KOPT-K1 (cell line): ENCODE results near the gene AGR2.

Experiments
- H3K27ac ChIP-seq: fragments of 200-600 bp; sonication (generic); 2 replicates; pipeline ENCODE4 v1.5.1; 2016; ENCODE audit warnings: antibody characterized with exemption, mild to moderate bottlenecking, low read depth, low read length; ENCODE audit not compliant: poor library complexity, severe bottlenecking
- H3K36me3 ChIP-seq: fragments of 200-600 bp; sonication (generic); 2 replicates; pipeline ENCODE4 v1.5.1; 2017; ENCODE audit warnings: antibody characterized with exemption, mild to moderate bottlenecking, low read length, moderate library complexity; ENCODE audit not compliant: insufficient read depth
- H3K9me3 ChIP-seq: fragments of 200-600 bp; sonication (generic); 2 replicates; pipeline ENCODE4 v1.5.1; 2017; ENCODE audit warnings: antibody characterized with exemption, low read length, mild to moderate bottlenecking; ENCODE audit not compliant: insufficient read depth, poor library complexity, severe bottlenecking

The AGR2 gene

DNA sequence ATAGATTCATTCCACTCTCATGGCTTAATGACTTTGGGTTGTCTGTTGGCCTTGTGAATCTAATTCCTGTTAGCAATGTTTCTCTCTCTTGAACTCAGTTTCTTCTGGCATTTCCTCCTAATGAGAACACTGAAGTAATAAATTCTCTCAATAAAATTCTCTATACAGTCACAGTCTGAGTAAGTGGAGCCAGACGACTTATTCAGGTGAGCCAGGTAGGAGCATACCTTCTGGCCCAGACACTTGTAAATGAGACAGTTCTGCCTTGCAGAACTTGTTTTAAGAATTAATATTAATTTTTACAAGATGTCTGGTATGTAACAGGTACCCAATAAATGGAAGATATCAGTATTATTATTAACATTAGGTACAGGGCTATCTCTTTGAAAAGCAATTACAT is 28.6 kb upstream of the AGR2 start:
- Histone ChIP-seq H3K36me3 (no peaks in the 10 kb centered on the region), H3K27ac (no peak overlapping the region), H3K9me3 (peaks cover 5% of the 10 kb centered on the region)

DNA sequence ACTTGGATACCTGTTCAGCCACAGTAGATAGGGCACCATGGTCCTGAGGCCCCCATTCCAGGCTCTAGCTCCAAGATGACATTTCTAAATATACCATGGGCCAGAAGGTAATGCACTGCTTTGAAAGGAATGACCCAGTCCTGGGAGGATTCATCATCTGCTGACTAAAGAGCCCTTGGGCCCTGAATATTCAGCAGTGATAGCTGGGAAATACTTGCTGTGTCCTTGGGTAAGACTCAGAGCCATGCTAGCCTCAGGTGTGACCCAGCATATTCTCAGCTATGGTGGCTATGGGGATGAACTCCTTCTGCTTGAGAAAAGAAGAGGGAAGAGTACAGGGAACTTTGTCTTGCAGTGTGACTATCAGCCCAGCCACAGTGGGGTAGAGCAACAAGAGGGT is 21.3 kb upstream of the AGR2 start:
- Histone ChIP-seq H3K36me3 (no peaks in the 10 kb centered on the region), H3K9me3 (no peaks in the 10 kb centered on the region), H3K27ac (no peak overlapping the region)

DNA sequence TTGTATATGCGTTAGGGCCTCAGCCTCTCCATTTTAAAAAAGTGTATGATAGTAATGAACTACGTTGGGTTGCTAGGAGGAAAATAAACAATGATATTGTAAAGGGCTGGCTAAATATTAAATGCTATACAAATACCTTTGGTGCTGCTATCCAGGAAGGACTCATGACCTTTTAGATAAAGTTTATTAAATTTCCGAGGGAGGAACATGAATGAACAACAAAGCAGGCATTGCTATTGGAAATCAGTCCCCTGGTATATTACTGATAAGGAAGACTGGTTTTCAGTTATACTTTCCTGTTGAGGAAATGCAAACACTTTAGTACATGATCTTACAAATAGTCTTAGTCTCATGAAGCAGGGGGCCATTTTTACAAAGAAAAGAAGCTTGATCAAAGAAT is 17.2 kb upstream of the AGR2 start:
- Histone ChIP-seq H3K36me3 (no peaks in the 10 kb centered on the region), H3K9me3 (no peaks in the 10 kb centered on the region), H3K27ac (no peak overlapping the region)

DNA sequence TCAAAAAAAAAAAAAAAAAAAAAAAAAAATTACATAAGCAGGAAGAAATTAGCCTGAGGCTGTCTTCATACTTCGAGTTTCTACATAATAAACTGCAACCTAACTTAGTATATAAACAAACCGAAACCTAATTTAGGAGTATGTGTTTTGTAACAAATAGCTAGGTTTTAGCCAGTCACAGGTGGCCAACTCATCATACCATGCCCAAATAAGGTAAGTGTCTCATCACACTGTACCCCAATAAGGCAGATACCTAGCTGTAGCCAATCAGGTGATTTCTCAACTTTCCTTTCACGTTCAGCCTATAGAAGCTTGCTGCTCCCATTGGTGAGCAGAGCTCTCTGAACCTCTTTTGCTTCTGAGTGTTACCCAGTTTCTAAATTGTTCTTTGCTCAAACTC is 13.9 kb upstream of the AGR2 start:
- H3K36me3 ChIP-seq, result no peaks in the 10 kb centered on the region
- H3K27ac ChIP-seq, result no peak overlapping the region

DNA sequence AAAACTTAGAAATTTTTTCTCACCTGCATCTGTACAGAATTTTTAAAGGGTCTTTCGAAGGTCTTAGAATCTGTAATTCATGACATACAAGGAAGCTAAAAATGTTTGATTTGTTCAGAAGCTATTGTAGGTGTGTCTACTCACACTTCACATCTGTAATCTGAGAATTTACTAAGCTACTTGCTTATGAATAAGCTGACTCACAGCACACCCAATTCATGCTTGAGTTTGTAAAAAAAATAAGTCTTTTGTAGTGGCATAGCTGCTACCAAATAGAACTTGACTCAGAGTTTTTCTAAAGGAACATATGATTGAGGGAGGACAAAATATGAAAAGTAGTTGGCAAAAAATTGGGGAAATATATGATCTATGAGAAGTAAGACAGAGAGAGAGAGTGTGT is 12.7 kb upstream of the AGR2 start:
- H3K9me3 ChIP-seq, result no peaks in the 10 kb centered on the region
- no peak overlapping the region for H3K27ac ChIP-seq
- no peaks in the 10 kb centered on the region for H3K36me3 ChIP-seq

More for the DNA sequence above, 13.9 kb upstream of the AGR2 start:
- H3K9me3 ChIP-seq, result no peaks in the 10 kb centered on the region

DNA sequence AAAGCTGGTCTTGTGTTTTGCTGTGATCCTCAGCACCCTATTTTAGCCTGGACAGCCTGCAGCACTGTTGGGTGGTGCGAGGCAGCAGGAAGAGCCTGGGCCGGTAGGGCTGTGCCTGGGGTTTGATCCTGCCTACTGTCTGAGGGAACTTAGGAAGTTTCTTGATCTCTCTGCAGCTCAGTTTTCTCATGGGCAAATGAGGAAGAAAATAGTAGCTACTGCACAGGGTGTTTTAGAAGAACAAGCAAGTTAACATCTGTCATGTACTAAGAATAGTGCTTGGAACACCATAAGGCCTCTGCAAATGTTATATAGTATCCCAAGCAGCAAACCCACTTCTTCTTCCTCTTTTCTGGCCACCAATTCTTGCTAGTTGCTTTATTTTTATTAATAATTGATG is 12.0 kb upstream of the AGR2 start:
- no peak overlapping the region for H3K27ac ChIP-seq
- H3K36me3 ChIP-seq, result no peaks in the 10 kb centered on the region
- no peaks in the 10 kb centered on the region for H3K9me3 ChIP-seq

DNA sequence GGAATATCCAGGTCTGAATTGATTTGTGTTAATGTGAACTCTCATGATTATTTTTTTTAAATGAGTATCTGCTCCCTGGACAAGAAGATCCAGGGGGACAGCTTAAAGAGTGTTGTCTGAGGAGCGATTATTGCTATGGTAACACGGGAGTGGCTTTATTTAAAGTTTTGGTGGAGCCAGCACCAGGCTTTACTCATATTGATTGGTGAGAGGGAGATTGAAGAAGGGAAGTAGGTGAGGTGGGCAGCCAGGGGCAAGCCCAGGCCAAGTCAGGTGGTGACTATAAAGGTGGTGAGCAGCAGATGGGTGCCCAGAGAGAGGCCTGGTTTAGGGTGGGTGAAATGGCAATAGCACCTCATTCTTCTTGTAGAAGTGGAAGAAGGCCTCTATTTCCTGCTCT is 10.2 kb upstream of the AGR2 start:
- Histone ChIP-seq H3K36me3 (no peaks in the 10 kb centered on the region), H3K27ac (no peak overlapping the region), H3K9me3 (no peaks in the 10 kb centered on the region)

DNA sequence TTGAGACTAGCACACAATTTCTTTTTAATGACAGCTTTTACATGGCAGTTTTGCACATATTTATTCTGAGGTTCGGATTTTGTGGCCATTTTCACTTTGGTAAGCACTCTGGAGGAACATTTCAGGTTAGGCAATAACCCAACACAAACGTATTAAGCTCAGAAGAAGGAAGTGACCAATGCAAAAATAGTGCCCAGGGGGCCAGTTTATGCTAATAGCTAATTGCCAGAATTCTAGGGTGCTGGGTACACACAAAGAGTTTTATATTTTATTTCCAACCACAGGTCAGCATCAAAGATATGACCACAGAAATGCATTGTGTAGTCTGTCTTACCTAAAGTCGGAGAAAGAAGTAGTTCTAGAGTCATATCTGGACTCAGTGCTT is 8.4 kb upstream of the AGR2 start:
- Histone ChIP-seq H3K27ac (no peak overlapping the region), H3K9me3 (no peaks in the 10 kb centered on the region), H3K36me3 (no peaks in the 10 kb centered on the region)

DNA sequence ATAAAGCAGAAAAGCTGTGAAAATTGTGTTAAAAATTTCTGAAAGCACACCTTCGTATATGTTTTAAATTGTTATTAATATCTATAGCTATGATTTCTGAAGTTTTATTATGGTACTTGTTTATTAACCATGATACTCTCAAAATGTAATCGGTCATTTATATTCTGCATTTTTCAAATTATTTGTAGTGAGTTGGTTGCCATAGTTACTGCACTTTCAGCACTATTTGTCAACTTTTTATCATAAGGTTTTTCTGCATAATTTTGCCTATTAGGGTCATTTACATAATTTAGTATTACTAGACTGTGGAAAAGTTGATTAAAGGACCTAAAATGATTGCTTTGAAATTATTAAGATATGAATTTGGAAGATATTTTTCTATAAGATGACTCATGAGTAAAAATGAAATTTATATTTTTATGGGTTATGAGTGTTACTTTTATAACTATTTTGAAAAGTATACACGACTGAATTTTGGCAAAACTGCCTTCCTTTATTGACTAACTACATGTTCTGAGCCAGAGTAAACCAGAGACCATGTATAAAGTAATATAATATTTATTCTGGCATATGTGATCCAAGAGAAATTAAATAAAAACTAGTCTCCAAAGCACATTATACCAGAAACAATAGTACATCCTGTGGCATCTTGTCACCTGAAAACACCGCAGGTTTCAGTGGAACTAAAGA is 7.9 kb upstream of the AGR2 start:
- Histone ChIP-seq H3K9me3 (no peaks in the 10 kb centered on the region), H3K27ac (no peak overlapping the region), H3K36me3 (no peaks in the 10 kb centered on the region)

DNA sequence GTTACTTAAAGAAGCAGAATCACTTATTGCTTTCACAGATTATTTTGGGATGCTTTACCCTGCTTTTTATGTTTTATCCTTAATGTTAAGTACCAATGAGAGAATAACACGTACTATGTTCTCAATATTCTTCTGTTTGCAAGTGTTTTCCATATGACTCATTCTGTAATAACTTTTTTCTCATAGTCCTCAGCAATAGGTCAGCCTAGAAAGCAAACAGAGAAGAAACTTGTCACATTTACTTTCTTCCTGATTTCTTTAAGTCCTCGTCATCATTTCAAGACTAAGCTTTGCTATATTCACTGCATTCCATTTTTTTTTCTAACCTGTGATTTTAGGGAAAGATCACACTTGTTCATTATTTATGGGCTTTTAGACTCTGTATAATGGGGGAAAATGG is 6.8 kb upstream of the AGR2 start:
- no peak overlapping the region for H3K27ac ChIP-seq

DNA sequence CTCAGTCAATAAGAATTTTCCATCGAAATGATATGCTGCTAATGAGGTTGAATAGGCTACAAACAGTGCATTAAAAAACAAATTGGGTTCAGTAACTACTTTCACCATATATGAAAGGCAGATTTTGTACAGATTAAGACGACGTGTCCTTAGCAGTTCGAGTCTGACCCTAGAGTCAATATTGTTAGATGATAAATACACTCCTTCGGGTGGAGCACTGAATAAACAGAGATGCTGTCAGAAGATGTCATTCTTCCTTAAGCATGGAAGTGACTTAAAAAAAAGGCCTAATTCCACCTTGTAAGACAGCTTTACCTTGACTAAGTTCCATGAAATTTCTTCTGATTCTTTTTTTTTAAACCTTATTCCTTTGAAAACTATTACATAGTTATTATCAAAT is 5.8 kb upstream of the AGR2 start:
- Histone ChIP-seq H3K36me3 (no peaks in the 10 kb centered on the region), H3K27ac (no peak overlapping the region), H3K9me3 (no peaks in the 10 kb centered on the region)

More for the DNA sequence above, 6.8 kb upstream of the AGR2 start:
- Histone ChIP-seq H3K9me3 (no peaks in the 10 kb centered on the region), H3K36me3 (no peaks in the 10 kb centered on the region)

DNA sequence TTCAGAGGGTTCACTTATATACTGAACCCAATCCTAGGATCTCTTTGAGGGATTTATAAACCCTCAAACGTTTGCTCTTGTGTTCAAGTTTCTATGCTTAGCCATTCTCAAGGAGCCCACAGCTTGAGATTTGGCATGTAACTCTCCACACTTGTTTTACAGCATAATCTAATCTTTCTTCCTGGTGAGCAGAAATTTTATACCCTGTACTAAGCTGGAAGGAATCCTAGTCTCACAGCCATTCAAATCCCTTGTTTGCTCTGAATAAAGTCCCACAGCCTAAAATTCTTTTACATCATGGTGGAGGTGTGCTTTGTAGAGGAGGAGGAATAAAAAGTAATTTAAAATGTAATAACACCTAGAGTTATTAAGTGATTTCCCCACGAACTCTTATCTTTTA is 5.3 kb upstream of the AGR2 start:
- Histone ChIP-seq H3K27ac (no peak overlapping the region), H3K9me3 (no peaks in the 10 kb centered on the region), H3K36me3 (no peaks in the 10 kb centered on the region)

DNA sequence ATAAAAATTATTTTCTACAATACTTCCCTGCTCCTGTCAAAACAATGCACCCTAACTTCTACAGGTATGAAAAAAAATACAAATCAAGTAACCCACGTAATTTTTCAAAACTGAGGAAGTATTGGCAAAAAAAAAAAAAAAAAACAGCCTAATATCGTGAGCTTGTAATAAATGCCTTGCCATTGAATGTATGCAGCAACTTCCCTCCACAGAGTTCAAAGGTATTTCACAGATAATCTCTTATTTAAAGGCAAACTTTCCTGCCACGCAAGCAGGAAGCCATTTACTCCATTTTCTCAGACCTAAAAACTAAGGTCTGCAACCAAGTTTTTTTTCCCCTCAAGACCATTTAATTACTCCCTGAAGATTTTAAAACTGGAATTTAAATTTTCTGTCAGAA is 642 bp upstream of the AGR2 start:
- Histone ChIP-seq H3K36me3 (no peaks in the 10 kb centered on the region), H3K9me3 (no peaks in the 10 kb centered on the region), H3K27ac (no peak overlapping the region)

DNA sequence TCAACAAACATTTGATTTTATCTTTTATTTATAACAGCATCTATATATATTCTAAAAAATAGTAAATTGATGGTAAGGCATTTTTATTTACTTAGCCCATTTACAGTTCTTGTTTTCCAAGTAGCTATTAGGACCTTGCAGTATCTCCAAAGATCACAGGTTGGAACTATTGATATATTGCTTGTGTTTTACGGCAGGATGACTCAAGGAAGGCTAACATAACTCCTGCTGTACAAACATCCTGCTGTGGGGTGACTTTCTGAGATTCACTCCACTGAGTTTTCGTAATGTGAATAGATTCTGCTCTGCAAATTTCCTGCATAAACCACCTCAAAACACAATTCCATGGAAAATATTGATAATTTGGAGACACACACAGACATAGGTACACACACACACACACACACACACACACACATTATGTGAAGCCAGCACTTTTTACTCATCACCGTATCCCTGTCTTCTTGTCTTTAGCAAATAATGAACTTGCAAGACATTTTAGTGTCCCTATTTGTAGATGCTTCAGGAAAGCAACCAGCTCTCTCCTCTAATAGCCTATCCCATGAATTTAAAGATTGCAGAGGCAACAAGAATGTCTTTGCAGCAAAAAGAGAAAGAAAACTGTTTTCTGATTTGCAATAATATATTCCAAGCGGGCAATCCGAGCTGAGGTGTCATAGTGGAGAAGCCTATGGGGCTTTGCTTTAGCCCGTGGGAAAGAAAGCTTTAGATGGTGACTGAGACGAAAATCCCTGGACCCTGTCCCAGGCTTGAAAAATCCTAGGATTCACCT is 722 bp downstream of the AGR2 start:
- Histone ChIP-seq H3K36me3 (no peaks in the 10 kb centered on the region), H3K27ac (no peak overlapping the region), H3K9me3 (no peaks in the 10 kb centered on the region)

DNA sequence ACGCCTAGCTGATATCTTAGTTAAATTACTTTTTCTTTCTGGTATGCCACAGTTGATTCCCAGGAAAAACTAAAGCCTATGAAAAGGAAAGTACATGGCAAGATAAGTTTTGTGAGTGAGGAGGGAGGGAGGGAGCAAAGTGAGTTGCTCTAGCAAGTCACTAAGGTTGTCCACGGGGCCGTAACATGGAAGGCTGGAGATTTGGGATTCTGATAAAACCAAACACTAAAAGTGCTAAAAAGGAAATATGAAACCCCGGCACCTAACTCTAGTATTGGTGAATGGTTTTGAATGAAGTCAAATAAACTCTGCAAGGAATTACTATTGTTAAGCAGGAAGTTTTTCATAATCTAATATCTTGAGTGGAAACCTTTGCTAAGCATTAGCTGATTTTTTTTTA is 1.7 kb downstream of the AGR2 start:
- H3K27ac ChIP-seq, result no peak overlapping the region
- H3K36me3 ChIP-seq, result no peaks in the 10 kb centered on the region
- no peaks in the 10 kb centered on the region for H3K9me3 ChIP-seq

DNA sequence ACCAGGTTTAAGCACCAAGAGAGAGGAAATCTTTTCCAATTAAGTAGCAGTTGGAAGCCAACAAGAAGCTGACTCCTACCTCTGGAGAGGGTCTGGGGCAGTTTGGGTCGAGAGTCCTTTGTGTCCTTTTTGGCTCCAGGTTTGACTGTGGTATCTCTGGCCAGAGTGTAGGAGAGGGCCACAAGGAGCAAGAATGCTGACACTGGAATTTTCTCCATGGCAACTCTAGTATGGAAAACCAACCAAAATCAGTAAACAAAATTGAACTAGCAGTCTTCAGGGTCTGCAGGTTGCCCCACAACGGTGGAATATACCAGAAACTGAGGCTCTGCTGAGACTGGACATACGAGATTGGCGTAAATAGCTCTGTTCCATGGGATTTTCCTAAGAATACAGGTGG is 3.2 kb downstream of the AGR2 start:
- Histone ChIP-seq H3K36me3 (no peaks in the 10 kb centered on the region), H3K27ac (no peak overlapping the region), H3K9me3 (no peaks in the 10 kb centered on the region)
